Suppressor macrophage treated with lipopolysaccharide for 4 hours (primary cell): ENCODE results near the gene TMED6.
"Not testable (repeated sequence)": the region's sequence is repeated elsewhere in the genome, so short reads cannot be mapped to it uniquely, and the experiment has no call there.

ENCODE experiments used
- DNase-seq: peaks from one replicate; pipeline ENCODE4 v3.0.0-alpha.2; 2020

TMED6 gene

GRCh38 chr16:69351309-69352027 lies at the start of gene TMED6:
TSS of gene TMED6 (minus strand) at chr16:69351786. CDS start at chr16:69351753, 33 bp downstream.
- no peak for DNase-seq

DNA sequence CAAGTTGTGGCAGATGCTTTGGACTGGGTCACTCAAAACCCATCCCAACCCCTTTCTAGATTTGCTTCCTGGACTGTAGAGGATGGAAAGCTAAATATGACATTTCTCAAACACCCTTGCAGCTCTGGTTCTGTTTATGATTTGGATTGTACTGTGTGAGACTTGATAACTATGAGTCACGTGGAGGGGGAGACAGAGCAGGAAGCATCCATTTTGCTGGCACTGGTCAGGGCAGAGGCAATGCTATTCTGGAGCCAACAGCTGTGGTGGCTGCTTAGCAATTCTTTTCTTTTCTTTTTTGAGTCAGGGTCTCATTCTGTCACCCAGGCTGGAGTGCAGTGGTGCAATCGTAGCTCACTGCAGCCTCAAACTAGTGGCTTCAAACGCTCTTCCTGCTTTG lies 47.8 kb upstream of the TMED6 start:
- no peak for DNase-seq

GRCh38 chr16:69397821-69398521 lies 46.4 kb upstream of the TMED6 start:
- peak; percentile 36 for DNase-seq

DNA sequence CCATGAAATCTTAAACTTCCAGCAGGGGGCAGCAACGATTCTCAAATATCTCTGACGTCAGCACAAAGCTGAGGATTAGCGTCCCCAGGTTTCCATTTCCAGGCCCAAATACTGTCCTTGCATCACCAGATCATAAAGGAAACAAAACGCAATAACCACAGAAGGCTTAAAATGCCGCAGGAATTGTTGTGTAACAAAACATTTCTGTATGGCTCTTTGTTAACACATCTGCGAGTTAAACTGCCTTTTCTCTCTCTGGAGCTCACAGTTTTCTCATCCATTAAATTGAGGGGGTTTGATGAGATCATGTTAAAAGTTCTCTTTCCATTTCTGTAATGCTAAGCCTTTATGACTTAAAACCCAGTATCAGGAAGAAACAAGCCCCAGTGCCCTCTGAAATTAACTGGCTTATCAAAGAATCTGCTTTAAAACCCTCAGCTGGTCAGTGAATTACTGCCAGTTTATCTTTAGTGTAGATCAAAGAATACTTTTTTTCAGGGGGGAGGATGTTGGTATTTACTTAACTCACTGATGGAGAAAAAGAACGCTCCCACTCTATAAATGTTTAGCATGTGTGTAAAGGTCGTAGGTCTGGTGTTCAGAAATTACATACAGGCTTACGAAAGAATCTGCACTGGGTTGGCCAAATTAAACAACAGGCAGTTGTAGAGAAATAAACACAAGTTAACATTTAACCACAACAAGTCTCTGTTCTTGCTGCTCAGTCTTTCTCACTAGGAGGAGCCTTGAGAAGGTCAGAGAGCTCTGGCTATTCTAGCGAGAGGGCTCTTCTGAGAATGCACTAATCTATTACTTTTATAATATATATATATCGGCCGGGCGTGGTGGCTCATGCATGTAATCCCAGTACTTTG lies 44.8 kb upstream of the TMED6 start:
- peak; percentile 98 for DNase-seq

DNA sequence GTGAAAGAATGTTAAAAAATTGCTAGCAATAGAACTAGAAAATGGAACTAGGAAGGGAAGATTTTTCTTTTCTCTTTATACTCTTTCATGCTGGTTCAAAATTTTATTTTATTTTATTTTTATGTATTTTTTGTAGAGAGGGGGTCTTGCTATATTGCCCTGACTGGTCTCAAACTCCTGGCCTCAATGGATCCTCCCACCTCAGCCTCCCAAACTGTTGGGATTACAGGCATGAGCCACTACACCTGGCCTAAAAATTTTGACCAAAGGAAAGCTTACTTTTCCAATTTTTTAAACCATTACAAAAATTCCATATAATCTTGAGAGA lies 44.2 kb upstream of the TMED6 start:
- no peak for DNase-seq

DNA sequence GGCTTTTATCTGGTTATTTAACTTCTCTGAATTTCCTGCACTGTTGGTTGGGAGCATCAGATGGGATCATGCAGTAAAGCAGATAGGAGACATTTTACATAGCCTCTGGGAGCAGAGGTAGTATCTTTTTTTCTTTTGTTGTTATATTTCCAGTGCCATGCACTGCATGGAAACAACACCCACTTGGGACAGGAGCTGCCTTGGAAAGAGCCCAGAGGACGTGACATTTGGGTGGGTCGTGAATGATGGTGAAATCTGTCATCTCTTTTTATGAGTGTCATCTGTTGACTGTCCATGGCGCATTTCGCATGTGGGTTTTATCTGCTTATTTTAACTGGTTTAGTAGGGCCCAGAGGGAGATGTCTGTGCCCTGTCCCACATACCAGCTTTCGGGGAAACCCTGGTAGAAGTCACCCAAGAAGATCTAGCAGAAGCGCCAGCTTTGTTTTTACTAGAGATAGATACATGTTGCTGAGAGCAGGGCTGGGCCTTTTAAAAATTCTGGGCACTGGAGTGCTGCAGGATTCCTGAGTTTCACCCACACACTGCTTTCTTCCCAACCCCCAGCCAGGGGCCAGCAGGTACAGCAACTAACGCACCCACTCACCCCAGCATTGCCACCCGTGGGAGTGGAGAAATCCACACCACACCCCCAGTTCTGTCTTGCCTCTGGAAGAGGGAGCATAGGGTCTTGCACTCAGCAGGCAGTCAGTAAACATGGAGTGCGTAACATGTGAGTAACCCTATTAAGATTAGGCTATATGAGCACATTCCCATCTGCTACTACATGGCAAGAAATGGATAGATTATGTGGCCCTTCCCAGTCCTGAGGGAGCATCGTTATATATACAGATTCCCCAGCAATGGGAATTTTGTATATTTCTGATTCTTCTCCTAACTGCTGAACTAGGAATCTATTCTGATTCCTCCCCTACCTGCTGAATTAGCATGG lies 42.6 kb upstream of the TMED6 start:
- no peak for DNase-seq

DNA sequence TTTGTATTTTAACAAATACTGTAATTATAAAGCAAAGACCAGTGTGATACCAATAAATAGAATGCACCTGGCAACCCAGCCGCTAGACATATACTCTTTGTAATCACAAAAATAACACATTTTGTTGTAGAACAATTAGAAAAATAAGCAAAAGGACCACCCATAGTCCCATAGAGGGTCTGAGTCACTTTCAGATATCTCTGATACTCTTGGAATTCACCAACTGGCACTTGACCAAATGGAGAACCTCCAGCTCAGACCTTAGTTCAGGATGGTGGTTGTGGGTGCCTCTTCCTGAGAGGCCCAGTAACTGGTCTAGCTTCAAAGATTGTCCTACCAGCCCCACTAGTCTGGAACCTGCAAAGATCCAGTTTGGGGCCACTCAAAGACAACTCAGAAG lies 35.0 kb upstream of the TMED6 start:
- no peak for DNase-seq

DNA sequence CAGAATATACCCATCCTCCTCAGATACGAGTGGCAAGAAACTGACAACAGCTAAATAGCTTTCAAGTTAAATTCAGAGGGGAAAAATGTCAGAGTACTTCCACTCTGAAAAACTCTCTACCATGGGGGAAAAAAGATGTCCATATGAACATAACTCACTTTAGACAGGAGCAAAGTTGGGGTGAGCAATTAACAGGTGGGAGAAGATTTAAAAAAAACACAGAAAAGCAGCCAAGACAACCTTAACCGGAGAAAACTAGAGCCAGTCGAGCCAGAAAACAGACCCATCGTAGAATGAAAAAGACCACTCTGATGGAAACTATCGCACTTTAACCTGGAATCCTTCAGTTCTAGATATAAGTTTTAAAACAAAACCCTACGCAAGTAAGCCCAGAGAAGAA lies 33.4 kb upstream of the TMED6 start:
- no peak for DNase-seq

- DNase-seq = peak; percentile 7
Measured at GRCh38 chr16:69382421-69382820, 30.8 kb upstream of the TMED6 start.

GRCh38 chr16:69381231-69381630 lies 29.6 kb upstream of the TMED6 start:
- no peak for DNase-seq

GRCh38 chr16:69378760-69379159 lies 27.2 kb upstream of the TMED6 start:
- DNase-seq = no peak

DNA sequence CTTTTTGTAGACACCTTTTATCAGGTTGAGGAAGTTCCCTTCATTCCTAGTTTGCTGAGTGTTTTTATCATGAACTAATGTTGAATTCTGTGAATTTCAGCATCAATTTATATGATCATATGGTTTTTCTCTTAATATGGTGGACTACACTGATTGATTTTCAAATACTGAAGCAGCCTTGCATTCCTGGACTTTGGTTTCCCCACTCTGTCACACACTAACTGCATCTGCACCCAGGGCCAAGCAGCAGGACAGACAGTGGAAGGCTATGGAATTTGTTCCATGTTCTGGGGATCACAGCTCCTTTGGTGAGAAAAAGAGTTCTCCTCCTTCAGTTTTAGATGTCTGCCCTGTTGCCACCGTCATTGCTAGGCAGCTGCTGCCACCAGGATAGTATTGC lies 26.4 kb upstream of the TMED6 start:
- DNase-seq = no peak

DNA sequence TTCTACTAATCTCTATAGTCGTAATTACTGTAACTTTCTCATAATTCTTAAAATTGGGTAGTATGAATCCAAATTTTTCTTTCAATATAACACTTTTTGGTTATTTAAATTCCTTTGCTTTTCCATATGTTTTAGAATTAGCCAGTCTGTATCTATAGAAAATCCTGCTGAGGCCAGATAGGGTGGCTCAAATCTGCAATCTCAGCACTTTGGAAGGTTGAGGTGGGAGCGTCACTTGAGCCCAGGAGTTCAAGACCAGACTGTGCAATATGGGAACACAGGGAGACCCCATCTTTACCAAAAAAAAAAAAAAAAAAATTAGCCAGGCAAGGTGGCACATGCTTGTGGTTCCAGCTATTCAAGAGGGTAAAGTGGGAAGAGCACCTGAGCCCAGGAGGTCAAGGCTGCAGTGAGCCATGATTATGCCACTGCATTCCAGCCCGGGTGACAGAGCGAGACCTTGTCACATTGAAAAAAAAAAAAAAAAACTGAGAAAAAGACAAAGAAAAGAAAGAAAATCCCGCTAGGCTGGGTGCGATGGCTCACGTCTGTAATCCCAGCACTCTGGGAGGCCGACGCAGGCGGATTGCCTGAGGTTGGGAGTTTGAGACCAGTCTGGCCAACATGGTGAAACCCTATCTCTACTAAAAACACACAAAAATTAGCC lies 24.9 kb upstream of the TMED6 start:
- no peak for DNase-seq

- no peak for DNase-seq
Measured at GRCh38 chr16:69373019-69373418, 21.4 kb upstream of the TMED6 start.

DNA sequence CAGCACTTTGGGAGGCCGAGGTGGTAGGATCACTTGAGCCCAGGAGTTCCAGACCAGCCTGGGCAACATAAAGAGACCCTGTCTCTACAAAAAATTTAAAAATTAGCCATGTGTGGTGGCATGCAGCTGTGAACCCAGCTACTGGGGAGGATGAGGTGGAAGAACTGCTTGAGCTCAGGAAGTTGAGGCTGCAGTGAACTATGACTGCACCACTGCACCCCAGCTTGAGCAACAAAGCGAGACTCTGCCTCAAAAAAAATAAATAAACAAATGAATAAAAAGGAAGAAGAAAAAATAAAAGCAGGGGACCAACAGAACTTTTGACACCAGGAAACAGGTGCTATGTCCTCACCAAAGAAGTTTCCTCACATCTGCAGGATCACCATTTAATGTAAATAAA lies 20.0 kb upstream of the TMED6 start:
- no peak for DNase-seq

DNA sequence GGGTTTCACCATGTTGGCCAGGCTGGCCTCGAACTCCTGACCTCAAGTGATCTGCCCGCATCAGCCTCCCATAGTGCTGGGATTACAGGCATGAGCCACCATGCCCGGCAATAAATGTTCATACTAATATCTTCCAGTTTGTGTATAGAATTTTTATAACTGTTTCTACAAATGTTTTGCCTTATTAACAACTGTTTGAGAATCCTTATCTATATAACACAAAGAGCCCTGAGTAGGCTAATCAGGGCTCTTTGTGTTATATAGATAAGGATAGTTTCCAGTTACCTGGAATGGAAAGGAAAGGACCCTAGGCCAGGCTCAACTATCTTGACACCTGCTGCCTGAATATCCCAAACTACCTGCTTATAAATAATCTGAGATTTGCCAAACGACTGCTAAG lies 17.3 kb upstream of the TMED6 start:
- DNase-seq = no peak

- no peak for DNase-seq
Measured at GRCh38 chr16:69367980-69368379, 16.4 kb upstream of the TMED6 start.

GRCh38 chr16:69366431-69366830 lies 14.8 kb upstream of the TMED6 start:
- DNase-seq = no peak

DNA sequence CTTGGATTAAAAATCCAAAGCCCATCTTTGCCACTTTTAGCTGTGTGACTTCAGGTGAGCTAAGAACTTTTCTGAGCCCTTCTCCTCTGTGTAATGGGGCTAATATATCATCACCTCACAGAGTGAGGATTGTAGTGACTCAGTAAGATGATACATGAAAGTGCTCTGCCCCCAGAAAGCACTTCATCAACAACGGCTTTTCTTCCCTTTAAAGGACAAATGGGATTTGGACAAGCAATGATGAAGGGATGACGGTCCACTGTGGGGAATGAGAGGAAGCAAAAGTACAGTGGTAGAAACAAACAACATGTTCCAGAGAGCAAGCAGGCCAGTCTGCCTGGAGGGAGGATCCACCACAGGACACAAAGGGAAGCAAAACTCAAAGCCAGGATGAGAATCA lies 14.3 kb upstream of the TMED6 start:
- no peak for DNase-seq

- DNase-seq = no peak
Measured at GRCh38 chr16:69364088-69364487, 12.5 kb upstream of the TMED6 start.

DNA sequence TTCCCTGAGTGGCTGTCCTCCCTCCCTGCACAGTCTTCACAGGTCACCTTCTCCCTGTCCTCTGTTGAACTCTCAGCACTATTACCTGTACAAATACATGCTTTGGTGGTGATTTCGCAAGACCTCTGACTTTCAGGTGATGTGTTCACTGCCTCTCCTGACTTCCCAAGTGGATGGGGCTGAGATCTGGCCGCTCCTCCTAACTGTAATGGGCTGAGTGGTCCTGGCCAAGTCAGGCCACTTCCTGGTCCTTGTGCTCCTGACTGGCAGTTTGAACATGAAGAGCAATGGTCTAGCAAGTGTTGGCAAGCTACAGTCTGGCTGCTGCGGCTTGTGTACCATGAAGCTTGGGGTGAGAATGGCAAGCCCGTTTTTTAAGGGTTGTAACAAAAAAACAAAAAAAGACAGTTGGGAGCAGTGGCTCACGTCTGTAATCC lies 11.7 kb upstream of the TMED6 start:
- no peak for DNase-seq

DNA sequence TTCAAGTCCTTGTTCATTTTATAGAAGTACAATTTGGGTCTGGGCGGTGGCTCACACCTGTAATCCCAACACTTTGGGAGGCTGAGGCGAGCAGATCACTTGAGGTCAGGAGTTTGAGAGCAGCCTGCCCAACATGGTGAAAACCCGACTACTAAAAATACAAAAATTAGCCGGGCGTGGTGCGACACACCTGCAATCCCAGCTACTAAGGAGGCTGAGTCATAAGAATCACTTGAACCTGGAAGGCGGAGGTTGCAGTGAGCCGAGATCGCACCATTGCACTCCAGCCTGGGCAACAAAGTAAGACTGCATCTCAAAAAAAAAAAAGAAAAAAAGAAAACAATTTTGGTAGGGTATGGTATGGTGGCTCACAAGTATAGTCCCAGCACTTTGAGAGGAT lies 8.5 kb upstream of the TMED6 start:
- not testable (repeated sequence) for DNase-seq
